Trophoblast cell (in vitro differentiated cells and primary cell): ENCODE measurements around the gene EPB41L4A.

ENCODE experiments used
- DNase-seq, 2 donors: peaks; one replicate each; pipeline ENCODE4 v3.0.0-alpha.2; 2016
- H2AFZ ChIP-seq: 2 replicates; pipeline ENCODE4 v1.6.1; 2013; ENCODE audit warnings: low read length, moderate library complexity, mild to moderate bottlenecking; ENCODE audit not compliant: insufficient read depth, poor library complexity
- H2AK5ac ChIP-seq: 2 replicates; pipeline ENCODE4 v1.6.1; 2013; ENCODE audit warnings: mild to moderate bottlenecking, low read length
- H2BK120ac ChIP-seq: 2 replicates; pipeline ENCODE4 v1.6.1; 2013; ENCODE audit warnings: low read length, mild to moderate bottlenecking, moderate library complexity; ENCODE audit not compliant: insufficient read depth, poor library complexity
- H2BK12ac ChIP-seq: 2 replicates; pipeline ENCODE4 v1.6.1; 2013; ENCODE audit warnings: mild to moderate bottlenecking, low read length, moderate library complexity
- H2BK5ac ChIP-seq: 2 replicates; pipeline ENCODE4 v1.6.1; 2013; ENCODE audit warnings: low read length, low read depth, moderate library complexity, mild to moderate bottlenecking; ENCODE audit not compliant: poor library complexity
- H3K14ac ChIP-seq: 2 replicates; pipeline ENCODE4 v1.6.1; 2013; ENCODE audit warnings: mild to moderate bottlenecking, low read length
- H3K18ac ChIP-seq: 2 replicates; pipeline ENCODE4 v1.6.1; 2013; ENCODE audit warnings: mild to moderate bottlenecking, low read length
- H3K23ac ChIP-seq: 2 replicates; pipeline ENCODE4 v1.6.1; 2013; ENCODE audit warnings: low read length
- H3K27ac ChIP-seq: 2 replicates; pipeline ENCODE4 v1.5.1; 2013; ENCODE audit warnings: low read depth, mild to moderate bottlenecking, inconsistent platforms, low read length, moderate library complexity
- H3K27me3 ChIP-seq: 2 replicates; pipeline ENCODE4 v1.6.1; 2013; ENCODE audit warnings: inconsistent platforms, mild to moderate bottlenecking, low read length, moderate library complexity; ENCODE audit not compliant: insufficient read depth
- H3K36me3 ChIP-seq, 2 experiments: 1 replicate in 1 of 2; 2 replicates in 1 of 2; pipeline ENCODE4 v1.6.1; 2013; ENCODE audit warnings: low read length in 2 of 2, mild to moderate bottlenecking in 2 of 2, moderate library complexity in 1 of 2; ENCODE audit not compliant: insufficient read depth in 2 of 2, control insufficient read depth in 1 of 2
- H3K4ac ChIP-seq: 2 replicates; pipeline ENCODE4 v1.6.1; 2013; ENCODE audit warnings: low read depth, mild to moderate bottlenecking, low read length, moderate library complexity
- H3K4me1 ChIP-seq, 2 experiments: 1 replicate in 1 of 2; 2 replicates in 1 of 2; pipeline ENCODE4 v1.6.1; 2013; ENCODE audit warnings: low read length in 2 of 2, mild to moderate bottlenecking in 2 of 2, moderate library complexity in 1 of 2; ENCODE audit not compliant: insufficient read depth in 2 of 2, control insufficient read depth in 1 of 2
- H3K4me2 ChIP-seq: 2 replicates; pipeline ENCODE4 v1.6.1; 2013; ENCODE audit warnings: inconsistent platforms, mild to moderate bottlenecking, low read length, moderate library complexity
- H3K4me3 ChIP-seq: 2 replicates; pipeline ENCODE4 v1.5.1; 2013; ENCODE audit warnings: mild to moderate bottlenecking, low read depth, low read length, inconsistent platforms
- H3K79me1 ChIP-seq: one replicate; pipeline ENCODE4 v1.6.1; 2013; ENCODE audit warnings: low read length
- H3K79me2 ChIP-seq: 2 replicates; pipeline ENCODE4 v1.6.1; 2013; ENCODE audit warnings: low read length, mild to moderate bottlenecking; ENCODE audit not compliant: control insufficient read depth, insufficient read depth, poor library complexity
- H3K9ac ChIP-seq: 2 replicates; pipeline ENCODE4 v1.6.1; 2013; ENCODE audit warnings: mild to moderate bottlenecking, low read length
- H3K9me3 ChIP-seq: 2 replicates; pipeline ENCODE4 v1.6.1; 2013; ENCODE audit warnings: low read depth, mild to moderate bottlenecking, control low read depth, inconsistent platforms, low read length; ENCODE audit not compliant: insufficient read depth
- H4K12ac ChIP-seq: 2 replicates; pipeline ENCODE4 v1.6.1; 2013; ENCODE audit warnings: low read depth, mild to moderate bottlenecking, low read length, moderate library complexity
- H4K8ac ChIP-seq: 2 replicates; pipeline ENCODE4 v1.6.1; 2013; ENCODE audit warnings: low read depth, mild to moderate bottlenecking, low read length, moderate library complexity
- H4K91ac ChIP-seq: one replicate; pipeline ENCODE4 v1.6.1; 2013; ENCODE audit warnings: low read depth, mild to moderate bottlenecking, low read length, moderate library complexity
- WGBS: extraction: QIAGEN DNeasy Blood & Tissue Kit; methylation state at CpG from one replicate; pipeline ENCODE4 v1.1.7; 2013; ENCODE audit warnings: missing lambda C conversion rate; ENCODE audit not compliant: insufficient read length, insufficient coverage; ENCODE audit errors: extremely low coverage; 5-methylcytosine and 5-hydroxymethylcytosine counted together

Gene EPB41L4A

GRCh38 chr5:112257005-112257404 is 162.1 kb downstream of the EPB41L4A start:
- no peaks in the 10 kb centered on the region for H3K79me2 ChIP-seq
- no peak for DNase-seq
- no peak overlapping the region for H3K18ac ChIP-seq
- H2BK12ac ChIP-seq = no peak overlapping the region
- H4K12ac ChIP-seq = no peak overlapping the region
- no peaks in the 10 kb centered on the region for H3K27me3 ChIP-seq
- H2BK120ac ChIP-seq = no peak overlapping the region
- no peak overlapping the region for H3K4me2 ChIP-seq
- no peak overlapping the region for H4K8ac ChIP-seq
- H3K4me1 ChIP-seq = no peaks in the 10 kb centered on the region
- H3K27ac ChIP-seq = no peak overlapping the region
- H3K36me3 ChIP-seq = no peaks in the 10 kb centered on the region
- no peak overlapping the region for H3K14ac ChIP-seq
- H2AFZ ChIP-seq = no peak overlapping the region
- H3K4me3 ChIP-seq = no peak overlapping the region
- no peak overlapping the region for H2BK5ac ChIP-seq
- H3K79me1 ChIP-seq = no peaks in the 10 kb centered on the region
- no peak overlapping the region for H3K23ac ChIP-seq
- H3K4ac ChIP-seq = no peak overlapping the region
- no peaks in the 10 kb centered on the region for H3K9me3 ChIP-seq
- H3K9ac ChIP-seq = no peak overlapping the region
- H2AK5ac ChIP-seq = no peak overlapping the region
- H4K91ac ChIP-seq = no peak overlapping the region

- H3K4ac ChIP-seq = no peak overlapping the region
- H3K9ac ChIP-seq = no peak overlapping the region
- no peak overlapping the region for H4K12ac ChIP-seq
- no peaks in the 10 kb centered on the region for H3K4me1 ChIP-seq
- no peak overlapping the region for H2BK12ac ChIP-seq
- no peaks in the 10 kb centered on the region for H3K27me3 ChIP-seq
- no peak overlapping the region for H2BK120ac ChIP-seq
- no peak overlapping the region for H2AFZ ChIP-seq
- H2BK5ac ChIP-seq = no peak overlapping the region
- H3K27ac ChIP-seq = no peak overlapping the region
- no peaks in the 10 kb centered on the region for H3K79me1 ChIP-seq
- no peak overlapping the region for H3K4me2 ChIP-seq
- no peaks in the 10 kb centered on the region for H3K79me2 ChIP-seq
- DNase-seq = no peak
- H3K14ac ChIP-seq = no peak overlapping the region
- no CpG with 5 or more reads among the region's 5 CpGs for WGBS
- no peak overlapping the region for H3K4me3 ChIP-seq
- H4K8ac ChIP-seq = no peak overlapping the region
- no peaks in the 10 kb centered on the region for H3K36me3 ChIP-seq
- no peak overlapping the region for H2AK5ac ChIP-seq
- no peak overlapping the region for H3K18ac ChIP-seq
- H4K91ac ChIP-seq = no peak overlapping the region
- H3K23ac ChIP-seq = no peak overlapping the region
- no peaks in the 10 kb centered on the region for H3K9me3 ChIP-seq
Observed at GRCh38 chr5:112254303-112254702, 164.8 kb downstream of the EPB41L4A start.

GRCh38 chr5:112253478-112254250 is 165.4 kb downstream of the EPB41L4A start:
- Histone ChIP-seq H2BK12ac (no peak overlapping the region), H3K79me1 (no peaks in the 10 kb centered on the region), H3K4me3 (no peak overlapping the region), H3K9me3 (no peaks in the 10 kb centered on the region), H2BK5ac (no peak overlapping the region), H2AK5ac (no peak overlapping the region), H2BK120ac (no peak overlapping the region), H3K27ac (no peak overlapping the region), H3K4ac (no peak overlapping the region), H3K18ac (no peak overlapping the region), H4K91ac (no peak overlapping the region), H4K8ac (no peak overlapping the region), H4K12ac (no peak overlapping the region), H3K27me3 (no peaks in the 10 kb centered on the region), H3K36me3 (no peaks in the 10 kb centered on the region), H3K23ac (no peak overlapping the region), H3K9ac (no peak overlapping the region), H3K14ac (no peak overlapping the region), H3K4me1 (peaks cover 0 to under 1% of the 10 kb centered on the region in 2 experiments), H3K4me2 (no peak overlapping the region), H3K79me2 (no peaks in the 10 kb centered on the region), H2AFZ (no peak overlapping the region)
- DNase-seq = no peak
- no CpG with 5 or more reads among the region's 9 CpGs for WGBS

- Histone ChIP-seq H2BK5ac (no peak overlapping the region), H3K4ac (no peak overlapping the region), H2BK12ac (no peak overlapping the region), H3K23ac (no peak overlapping the region), H3K4me1 (peaks cover 0 to 5% of the 10 kb centered on the region in 2 experiments), H3K79me2 (no peaks in the 10 kb centered on the region), H3K4me3 (no peak overlapping the region), H3K79me1 (no peaks in the 10 kb centered on the region), H3K18ac (no peak overlapping the region), H3K27ac (no peak overlapping the region), H4K91ac (no peak overlapping the region), H3K9me3 (no peaks in the 10 kb centered on the region), H4K12ac (no peak overlapping the region), H3K36me3 (no peaks in the 10 kb centered on the region), H3K4me2 (no peak overlapping the region), H3K14ac (no peak overlapping the region), H2BK120ac (no peak overlapping the region), H3K27me3 (no peaks in the 10 kb centered on the region), H2AK5ac (no peak overlapping the region), H3K9ac (no peak overlapping the region), H2AFZ (no peak overlapping the region), H4K8ac (no peak overlapping the region)
- WGBS = no CpG with 5 or more reads among the region's 2 CpGs
- no peak for DNase-seq
Observed at GRCh38 chr5:112250551-112250950, 168.5 kb downstream of the EPB41L4A start.
